Measurements from ENCODE around the gene PARP12. TPM values are rescaled to one million over a fixed set of nuclear protein-coding genes. Genes with fewer than 3 reads are reported as not detected.

The PARP12 gene
- total and polyA plus RNA-seq, 9 of the 15 experiments (the other 6 are each of a cell fraction or from before 2014, with no cell fraction given), result 4.6 to 40.4 (median 23.5) TPM

- no peak for TF ChIP-seq ZBTB40 (IDR thresholded peaks at IDR 0.05)
- TF ChIP-seq ZBTB40 (CRISPR knock-in tag; IDR thresholded peaks at IDR 0.05), result no peak
- no peak for TF ChIP-seq ZNF699 (CRISPR knock-in tag; IDR thresholded peaks at IDR 0.05; ENCODE audit: insufficient replicate concordance)
- TF ChIP-seq SIN3A (IDR thresholded peaks at IDR 0.05; ENCODE audit: borderline replicate concordance in 2 of 2, control insufficient read depth in 1 of 2, low read depth in 2 of 2, low read length in 2 of 2), result no peak
These were observed 13.8 kb downstream of the PARP12 start (continued) for GRCh38 chr7:140048989-140049338.

Data from K562 (cell line).